Activated CD4-positive, alpha-beta T cell treated with anti-CD3 and anti-CD28 coated beads, Interleukin-2, amount 50 U/mL, for 16 hours (primary cell): ENCODE measurements around the gene SLFN12.
"Not testable (repeated sequence)": the region's sequence is repeated elsewhere in the genome, so short reads cannot be mapped to it uniquely, and the experiment has no call there.

Experiments used
- DNase-seq: peaks from one replicate; pipeline ENCODE4 v3.0.0-alpha.2; 2020

SLFN12 gene

DNA sequence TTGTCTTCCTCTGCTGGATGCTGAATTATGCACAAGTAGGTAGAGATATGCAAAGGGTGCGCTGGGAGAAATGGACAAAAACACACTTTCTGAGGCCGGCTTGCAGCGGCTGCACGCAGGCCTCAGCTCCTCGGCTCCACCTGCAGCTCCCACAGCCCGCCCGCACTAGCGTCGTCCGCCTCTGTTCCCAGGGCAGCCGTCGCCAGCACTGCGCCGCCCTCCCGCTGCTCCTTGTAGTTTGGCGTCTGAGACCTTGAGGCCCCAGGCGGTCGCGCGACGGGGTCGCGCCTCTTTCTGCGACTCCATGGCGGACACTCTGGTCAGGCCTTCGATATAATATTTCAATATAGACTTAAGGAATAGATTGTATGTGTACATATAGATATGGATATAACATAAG, 24.8 kb downstream of the SLFN12 start:
- DNase-seq, result no peak

DNA sequence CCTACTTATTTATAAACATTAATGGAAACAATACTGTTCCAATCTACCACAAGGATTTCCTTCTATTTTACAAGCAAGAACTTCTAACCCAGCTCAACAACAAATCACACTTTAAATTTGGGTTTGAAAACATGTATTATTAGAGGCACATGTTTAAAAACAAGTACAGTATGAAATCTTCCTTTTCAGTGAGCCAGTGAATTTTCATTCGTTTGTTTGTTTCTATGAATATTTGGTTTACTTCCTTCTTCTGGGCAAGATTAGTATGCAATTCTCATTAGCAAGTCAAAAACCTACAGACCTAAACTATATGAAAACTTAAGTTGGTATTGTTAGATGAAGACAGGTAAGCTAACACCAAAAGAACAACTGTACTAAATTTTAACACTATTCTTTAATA, 25.7 kb downstream of the SLFN12 start:
- no peak for DNase-seq

DNA sequence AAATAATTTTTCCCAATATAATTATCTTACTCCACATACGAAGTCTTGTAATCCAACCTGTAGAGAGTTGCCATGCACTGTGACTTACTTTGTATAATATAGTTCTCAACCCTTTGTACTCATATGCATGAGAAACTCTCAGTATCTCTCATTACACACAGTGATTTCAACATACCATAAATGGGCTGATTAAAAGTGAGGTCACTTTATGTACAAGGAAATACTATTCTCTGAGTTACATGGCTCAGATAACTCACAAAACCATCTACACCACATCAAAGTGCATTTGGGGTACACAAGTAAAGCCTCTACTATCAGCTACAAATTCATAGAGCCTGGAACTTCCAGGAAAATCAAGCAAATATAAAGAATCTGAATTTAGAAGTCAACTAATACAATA, 27.9 kb downstream of the SLFN12 start:
- peak; percentile 17 for DNase-seq

DNA sequence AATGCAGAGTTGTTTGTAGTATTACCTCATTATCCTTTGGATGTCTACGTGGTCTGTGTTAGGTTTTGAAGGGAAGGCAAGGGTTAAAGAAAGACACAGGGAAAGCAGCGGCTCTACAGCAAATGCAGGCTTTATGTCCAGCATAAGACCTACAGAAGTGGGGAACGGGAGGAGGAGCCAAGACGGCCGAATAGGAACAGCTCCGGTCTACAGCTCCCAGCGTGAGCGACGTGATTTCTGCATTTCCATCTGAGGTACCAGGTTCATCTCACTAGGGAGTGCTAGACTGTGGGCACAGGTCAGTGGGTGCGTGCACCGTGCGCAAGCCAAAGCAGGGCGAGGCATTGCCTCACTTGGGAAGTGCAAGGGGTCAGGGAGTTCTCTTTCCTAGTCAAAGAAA, 38.5 kb downstream of the SLFN12 start:
- DNase-seq, result not testable (repeated sequence)

DNA sequence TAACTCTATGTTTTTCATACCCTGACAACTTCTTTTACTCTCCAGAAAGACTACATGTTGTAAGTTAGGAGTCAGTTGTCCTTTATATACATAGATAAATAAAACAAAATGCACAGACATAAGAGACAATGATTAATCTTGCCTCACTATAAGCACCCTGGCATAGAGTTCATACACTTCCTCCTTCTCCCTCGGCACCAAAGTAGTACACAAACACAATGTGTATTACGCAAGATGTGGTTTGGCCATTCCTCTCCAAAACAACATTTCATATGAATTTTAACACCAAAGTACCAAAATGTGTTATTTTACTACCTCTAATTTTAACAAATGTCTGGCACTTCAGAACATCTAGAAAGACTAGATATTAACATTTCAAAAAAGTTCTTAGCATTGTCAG, 41.6 kb downstream of the SLFN12 start:
- DNase-seq, result no peak

DNA sequence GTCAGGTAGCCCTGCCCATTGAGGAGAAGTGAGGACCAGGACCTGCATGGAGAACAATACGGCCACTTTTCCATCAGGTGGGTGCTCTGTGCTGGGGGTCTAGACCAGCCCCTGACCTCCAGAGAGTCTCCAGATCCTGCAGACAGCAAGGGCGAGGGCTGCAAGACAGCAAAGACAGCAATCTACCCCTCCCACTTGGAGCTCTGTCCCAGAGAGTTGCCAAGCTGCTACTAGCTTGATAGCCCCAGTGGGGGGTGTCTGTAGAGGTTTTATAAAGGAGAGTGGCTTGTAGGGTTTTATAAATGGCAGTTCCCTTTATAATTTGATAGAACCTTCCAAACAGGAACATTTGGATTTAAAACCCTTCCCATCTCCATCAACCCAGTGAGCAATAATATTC, 42.1 kb downstream of the SLFN12 start:
- DNase-seq, result no peak

DNA sequence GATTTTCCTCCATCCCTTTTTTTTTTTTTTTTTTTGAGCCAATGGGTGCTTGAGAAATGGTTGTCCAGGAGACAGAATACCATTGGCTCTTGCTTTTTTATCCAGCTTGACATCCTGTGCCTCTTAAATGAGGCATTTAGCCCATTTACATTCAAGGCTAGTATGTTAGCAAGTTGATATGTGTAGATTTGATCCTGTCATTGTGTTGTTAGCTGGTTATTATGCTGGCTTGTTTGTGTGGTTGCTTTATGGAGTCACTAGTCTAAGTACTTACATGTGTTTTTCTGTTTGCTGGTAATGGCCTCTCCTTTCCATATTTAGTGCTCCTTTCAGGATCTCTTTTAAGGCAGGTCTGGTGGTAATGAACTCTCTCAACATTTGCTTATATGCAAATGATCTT, 44.8 kb downstream of the SLFN12 start:
- DNase-seq, result no peak

DNA sequence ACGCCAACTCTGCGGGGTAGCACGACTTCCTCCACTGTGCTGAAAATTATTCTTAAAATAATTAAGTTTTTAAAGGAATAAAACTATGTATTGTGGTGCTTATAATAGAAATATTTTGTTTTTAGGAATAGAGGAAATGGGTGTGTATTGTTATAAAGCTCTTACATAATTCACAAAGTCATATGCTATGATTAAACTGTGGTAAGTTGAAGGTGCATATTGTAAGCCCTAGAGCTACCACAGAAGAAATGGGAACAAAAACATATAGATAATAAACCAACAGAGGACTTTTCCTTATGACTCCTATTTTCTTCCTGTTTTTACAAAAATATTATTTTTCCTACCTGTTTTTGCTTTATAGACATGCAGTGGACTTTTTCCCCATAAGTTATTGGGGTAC, 54.6 kb downstream of the SLFN12 start:
- DNase-seq, result no peak

DNA sequence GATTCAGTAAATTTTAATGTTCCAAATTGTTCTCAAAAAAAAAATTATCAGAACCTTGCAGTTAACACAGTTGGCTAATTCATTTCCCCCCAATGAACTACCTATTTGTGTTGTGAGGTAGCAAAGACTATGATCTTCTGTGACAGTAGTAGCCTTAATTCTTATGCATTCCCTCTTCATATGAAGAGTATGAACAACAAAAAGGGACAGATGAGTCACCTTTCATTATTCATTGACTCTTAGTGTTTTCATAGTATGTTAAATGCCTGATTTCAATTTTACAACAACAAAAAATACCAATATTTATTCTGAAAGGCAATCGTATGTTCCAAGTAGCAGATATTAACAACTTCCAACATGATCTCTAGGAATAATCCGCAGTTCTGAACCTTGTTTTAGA, 55.2 kb downstream of the SLFN12 start:
- DNase-seq, result no peak

DNA sequence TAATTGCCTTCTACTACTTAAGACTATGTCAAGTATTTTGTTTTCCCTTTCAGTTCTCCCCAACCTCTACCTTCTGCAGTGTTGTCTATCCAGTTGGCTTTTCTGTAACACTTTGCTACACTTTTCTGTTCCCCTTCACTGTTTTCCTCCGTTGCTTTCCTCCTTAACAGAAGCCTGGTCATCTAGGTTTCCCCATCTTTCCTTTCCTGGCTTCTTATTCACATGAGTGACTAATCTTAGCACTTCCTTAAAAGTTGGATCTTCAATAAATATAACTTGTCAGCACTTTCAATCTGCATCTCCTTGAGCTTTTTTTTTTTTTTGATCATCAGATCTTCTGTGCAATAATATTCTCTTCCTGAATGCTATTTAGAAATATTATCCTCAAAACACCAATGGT, 56.1 kb downstream of the SLFN12 start:
- DNase-seq, result no peak

DNA sequence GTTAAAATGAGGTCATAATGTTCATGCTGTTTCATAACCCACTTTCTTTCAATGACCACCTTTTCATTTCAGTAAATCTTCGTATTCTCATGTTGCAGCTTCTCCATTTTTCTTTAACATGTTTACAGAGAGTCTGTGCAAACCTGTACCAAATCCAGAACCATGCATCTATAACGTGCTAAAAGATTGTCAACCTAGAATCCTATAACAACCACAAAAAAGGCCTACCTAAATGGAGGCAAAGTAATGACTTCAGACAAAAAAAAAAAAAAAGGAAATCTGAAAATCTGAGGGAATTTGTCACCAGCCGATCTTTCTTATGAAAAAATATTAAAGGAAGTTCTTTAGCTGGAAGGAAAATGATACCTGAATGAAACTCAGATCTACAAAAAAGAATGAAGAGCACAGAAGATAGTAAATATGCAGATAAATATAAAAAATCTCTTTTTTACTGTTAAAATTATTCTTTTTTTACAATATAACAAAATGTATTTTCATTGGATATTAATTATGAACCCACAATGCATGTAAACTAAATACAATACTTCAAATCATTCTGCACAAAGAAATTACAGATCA, 57.4 kb downstream of the SLFN12 start:
- DNase-seq, result no peak

DNA sequence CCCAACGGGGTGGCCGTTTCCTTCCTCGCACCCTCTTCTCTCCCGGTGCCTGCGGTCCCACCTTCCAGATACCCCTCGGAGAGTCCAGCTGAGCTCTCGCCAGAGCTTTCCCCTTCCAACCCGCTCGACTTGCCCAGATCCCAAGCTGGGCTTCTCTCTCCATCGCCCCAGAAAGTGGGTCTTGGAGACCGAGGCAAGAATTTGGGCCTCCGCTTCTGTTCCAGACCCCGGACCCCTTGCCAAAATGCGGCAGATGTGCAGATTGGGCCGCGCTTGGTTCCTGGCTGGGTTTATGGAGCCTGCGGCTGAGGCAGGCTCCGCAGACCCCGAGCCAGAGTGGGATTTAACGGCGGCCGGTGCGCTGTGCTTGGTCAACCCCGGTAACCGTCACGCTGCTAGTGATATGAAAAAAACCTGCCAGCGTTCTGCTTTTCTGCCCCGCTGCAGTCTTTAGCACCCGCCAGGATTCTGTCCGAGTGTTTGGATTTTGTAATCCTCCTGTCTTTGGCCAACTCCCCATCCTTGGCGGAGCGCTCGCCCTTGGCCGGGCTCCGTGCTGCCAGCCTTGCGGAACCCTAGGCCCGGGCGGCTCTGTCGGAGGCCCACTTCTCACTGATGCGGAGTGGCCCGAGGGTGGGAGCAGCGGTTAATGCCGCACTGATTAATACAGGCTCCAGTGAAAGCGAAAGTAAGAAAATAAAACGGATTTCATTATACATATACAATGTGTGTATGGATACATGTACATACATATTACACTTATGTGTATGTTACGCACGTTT, 58.1 kb downstream of the SLFN12 start:
- peak; percentile 67 for DNase-seq

DNA sequence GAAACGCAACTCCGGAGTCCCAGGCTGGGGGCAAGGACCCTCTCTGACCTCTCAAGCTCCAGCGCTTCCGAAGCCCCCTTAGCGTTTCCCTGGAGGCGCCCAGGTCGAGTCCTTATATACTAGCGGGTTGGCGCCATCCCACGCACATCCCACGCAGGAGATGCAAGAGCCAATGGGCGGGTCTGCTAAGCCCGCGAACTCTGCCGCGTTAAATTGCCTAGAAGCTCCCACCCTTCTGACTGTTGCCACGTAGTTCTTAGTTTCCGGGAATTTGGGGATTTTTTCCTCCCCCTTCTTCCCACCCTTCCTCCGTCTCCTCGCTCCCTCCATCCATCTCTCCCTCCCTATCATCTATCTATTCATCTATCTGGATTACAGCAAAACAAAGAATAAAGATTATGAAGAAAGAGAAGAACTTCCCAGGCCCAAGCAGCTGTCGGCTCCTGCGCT, 58.7 kb downstream of the SLFN12 start, which contains the start of gene SLFN11:
Gene SLFN11, minus strand, starts transcription at position 88 of the 450 bp plus-strand sequence. CDS start 9,814 bp downstream, outside the sequence.
- peak; percentile 93 for DNase-seq

DNA sequence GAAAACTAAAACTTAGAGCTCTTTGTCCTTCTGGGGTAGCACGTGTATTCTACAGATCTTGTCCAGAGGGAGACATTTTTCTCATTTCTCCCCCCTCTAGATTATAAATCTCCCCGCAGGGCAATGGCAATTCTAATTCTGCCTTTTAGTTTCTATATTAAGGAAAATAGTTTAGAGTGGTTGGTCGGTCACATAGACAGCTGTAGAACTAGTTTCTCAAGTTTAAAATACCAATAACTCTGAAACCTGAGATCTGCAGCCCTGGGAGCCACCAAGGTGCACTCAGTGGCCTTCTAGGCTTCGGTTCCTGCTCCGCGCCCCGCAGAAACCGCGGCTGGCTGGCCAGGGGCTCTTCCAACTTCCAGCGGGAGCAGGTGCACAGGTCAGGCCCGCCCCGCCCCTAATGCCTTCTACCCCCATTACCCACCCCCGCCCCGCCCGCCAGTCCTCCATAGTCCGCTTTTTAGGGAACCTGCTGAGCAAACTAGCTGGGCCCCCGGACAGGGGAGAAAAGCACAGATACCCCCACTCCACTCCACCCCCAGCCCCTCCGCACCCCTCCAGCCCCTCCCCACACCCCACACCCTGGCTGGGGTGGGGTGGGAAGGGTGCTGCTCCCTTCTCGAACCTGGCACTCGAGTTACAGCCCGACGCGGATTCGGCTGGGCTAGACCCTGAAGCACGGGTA, 59.3 kb downstream of the SLFN12 start:
- DNase-seq, result peak; percentile 25

DNA sequence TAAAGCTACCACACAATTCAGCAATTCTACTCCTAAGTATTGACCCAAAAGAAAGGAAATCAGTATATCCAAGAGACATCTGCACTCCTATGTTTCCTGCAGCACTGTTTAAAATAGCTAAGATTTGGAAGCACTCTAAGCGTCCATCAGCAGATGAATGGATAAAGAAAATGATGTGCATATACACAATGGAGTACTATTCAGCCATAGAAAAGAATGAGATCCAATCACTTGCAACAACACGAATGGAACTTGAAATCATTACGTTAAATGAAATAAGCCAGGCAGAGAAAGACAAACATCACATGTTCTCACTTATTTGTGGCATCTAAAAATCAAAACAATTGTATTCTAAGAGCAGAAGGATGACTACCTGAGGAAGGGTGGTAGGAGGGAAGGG, 60.4 kb downstream of the SLFN12 start:
- no peak for DNase-seq

DNA sequence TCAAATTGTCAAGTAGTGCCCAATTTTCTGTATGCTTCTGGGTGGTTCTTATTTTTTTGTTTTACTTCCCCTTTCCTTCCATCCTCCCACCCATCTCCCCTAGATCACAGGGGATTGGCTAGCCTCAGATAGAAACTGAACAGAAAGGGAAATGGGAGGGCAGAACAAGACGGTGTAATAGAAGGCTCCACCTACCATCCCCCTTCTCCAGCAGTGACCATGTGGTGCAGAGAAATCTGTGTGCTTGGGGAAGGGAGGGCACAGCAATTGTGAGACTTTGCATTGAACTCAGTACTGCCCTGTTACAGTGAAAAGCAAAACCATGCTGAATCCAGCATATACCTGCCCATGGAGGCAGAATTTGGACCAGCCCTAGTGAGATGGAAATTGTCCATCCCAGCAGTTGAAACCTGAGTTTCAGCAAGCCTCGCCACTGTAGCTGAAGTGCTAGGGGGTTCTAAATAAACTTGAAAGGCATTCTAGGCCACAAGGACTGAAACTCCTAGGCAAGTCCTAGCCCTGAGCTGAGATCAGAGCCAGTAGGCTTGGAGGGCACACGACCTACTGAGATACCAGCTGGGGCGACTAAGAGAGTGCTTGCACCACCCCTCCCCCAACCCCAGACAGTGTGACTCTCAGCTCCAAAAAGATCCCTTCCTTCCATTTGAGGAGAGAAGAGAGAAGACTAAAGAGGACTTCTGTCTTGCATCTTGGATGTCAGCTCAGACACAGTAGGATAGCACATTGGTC, 64.0 kb downstream of the SLFN12 start:
- peak; percentile 49 for DNase-seq

DNA sequence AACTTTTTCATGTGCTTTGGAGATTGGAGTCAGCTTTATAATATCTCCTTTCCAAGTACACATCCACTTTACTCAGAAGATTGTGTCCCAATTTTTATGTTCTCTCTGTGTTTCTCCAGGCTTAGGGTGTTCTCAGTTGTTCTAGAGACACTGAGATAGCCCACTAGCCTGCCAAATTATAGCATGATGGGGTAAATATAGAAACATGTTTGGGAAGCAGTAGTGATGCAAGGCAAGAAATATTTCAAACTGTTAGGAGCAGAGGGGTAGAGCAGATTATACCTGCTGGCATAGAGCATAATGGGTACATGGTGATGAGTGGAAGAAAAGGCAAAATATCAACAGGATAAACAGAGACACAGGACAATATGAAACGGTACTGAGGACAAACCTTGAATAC, 71.3 kb downstream of the SLFN12 start:
- DNase-seq, result no peak
